ENCODE data around the gene DRG1. TPM values are rescaled to one million over a fixed set of nuclear protein-coding genes. Genes with fewer than 3 reads are reported as not detected.
"Not testable (repeated sequence)": the region's sequence is repeated elsewhere in the genome, so short reads cannot be mapped to it uniquely, and the experiment has no call there.

The DRG1 gene
- total RNA-seq, 1 donor, result 92.8 TPM

GRCh38 chr22:31474743-31475142, 75.3 kb downstream of the DRG1 start:
- H3K4me3 ChIP-seq (ENCODE audit: low read depth, low read length), result no peak overlapping the region
- DNase-seq (ENCODE audit: low read depth), result peak; percentile 67
- TF ChIP-seq, protein P1, sequence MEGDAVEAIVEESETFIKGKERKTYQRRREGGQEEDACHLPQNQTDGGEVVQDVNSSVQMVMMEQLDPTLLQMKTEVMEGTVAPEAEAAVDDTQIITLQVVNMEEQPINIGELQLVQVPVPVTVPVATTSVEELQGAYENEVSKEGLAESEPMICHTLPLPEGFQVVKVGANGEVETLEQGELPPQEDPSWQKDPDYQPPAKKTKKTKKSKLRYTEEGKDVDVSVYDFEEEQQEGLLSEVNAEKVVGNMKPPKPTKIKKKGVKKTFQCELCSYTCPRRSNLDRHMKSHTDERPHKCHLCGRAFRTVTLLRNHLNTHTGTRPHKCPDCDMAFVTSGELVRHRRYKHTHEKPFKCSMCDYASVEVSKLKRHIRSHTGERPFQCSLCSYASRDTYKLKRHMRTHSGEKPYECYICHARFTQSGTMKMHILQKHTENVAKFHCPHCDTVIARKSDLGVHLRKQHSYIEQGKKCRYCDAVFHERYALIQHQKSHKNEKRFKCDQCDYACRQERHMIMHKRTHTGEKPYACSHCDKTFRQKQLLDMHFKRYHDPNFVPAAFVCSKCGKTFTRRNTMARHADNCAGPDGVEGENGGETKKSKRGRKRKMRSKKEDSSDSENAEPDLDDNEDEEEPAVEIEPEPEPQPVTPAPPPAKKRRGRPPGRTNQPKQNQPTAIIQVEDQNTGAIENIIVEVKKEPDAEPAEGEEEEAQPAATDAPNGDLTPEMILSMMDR (IDR thresholded peaks at IDR 0.05; ENCODE audit: insufficient read depth, low read depth, low read length), result no peak

DNA sequence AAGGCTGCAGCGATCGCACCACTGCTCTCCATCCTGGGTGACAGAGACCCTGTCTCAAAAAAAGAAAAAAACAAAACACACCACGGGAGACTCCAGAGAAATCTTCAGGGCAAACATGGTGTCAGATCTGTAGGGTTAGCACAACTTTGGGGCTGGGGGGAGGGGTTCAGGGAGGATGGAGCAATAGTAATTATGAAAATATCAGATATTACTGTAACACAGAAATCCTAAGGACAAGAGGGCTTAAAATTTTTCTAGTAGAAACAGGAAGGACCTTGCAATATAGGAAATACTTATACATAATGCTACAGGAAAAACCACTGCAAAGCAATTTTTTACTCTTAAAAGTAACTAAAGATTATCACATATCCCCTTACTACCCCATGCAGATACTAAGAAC, 76.4 kb downstream of the DRG1 start:
- TF ChIP-seq, protein P1 (IDR thresholded peaks at IDR 0.05; ENCODE audit: insufficient read depth, low read depth, low read length), result no peak
- no peak for DNase-seq (ENCODE audit: low read depth)
- no peak overlapping the region for H3K4me3 ChIP-seq (ENCODE audit: low read depth, low read length)

DNA sequence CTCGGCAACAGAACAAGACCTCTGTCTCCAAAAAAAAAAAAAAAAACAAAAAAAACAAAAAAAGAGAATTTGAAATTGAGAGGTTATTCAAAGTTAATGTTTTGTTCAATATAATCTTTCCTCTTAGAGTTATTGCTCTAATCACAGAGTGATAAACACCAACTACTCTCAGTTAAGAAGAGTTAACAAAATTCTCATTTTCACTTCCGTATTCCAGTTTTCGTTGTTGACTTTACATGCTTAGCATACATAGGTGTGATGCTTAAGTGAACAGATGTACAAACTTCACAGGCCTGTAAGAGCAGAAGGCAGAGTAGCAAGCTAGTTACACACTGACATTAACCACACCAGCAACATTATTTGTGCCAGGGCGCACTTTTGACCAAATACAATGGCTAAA, 77.9 kb downstream of the DRG1 start:
- TF ChIP-seq, protein P1 (IDR thresholded peaks at IDR 0.05; ENCODE audit: insufficient read depth, low read depth, low read length), result no peak
- DNase-seq (ENCODE audit: low read depth), result no peak
- H3K4me3 ChIP-seq (ENCODE audit: low read depth, low read length), result no peak overlapping the region

- H3K4me3 ChIP-seq (ENCODE audit: low read depth, low read length), result no peak overlapping the region
- TF ChIP-seq, protein P1 (IDR thresholded peaks at IDR 0.05; ENCODE audit: insufficient read depth, low read depth, low read length), result no peak
- DNase-seq (ENCODE audit: low read depth), result no peak
Measured at GRCh38 chr22:31481129-31481528, 81.7 kb downstream of the DRG1 start.

GRCh38 chr22:31482470-31482869, 83.1 kb downstream of the DRG1 start:
- not testable (repeated sequence) for DNase-seq (ENCODE audit: low read depth); H3K4me3 ChIP-seq (ENCODE audit: low read depth, low read length)

Small RNA genes within 50 kb of the gene (small RNA-seq; reads per million reads assigned to genes)
- gene RNU6-28P (not detected), gene RNU6-338P (not detected)

Other genes starting within 250 kb of the DRG1 start
- gene RNF185, start 239.4 kb upstream of the DRG1 start, total RNA-seq, result 34.5 and 35.0 TPM in 2 replicates
- gene LIMK2, start 187.3 kb upstream of the DRG1 start, total RNA-seq, result 50.1 and 50.3 TPM in 2 replicates
- gene PIK3IP1, start 107.1 kb upstream of the DRG1 start, total RNA-seq, result 11.2 and 18.0 TPM in 2 replicates
- 15.1 and 19.0 TPM in 2 replicates for gene PATZ1, start 53.3 kb upstream of the DRG1 start, total RNA-seq
- 13.5 and 25.0 TPM in 2 replicates for gene EIF4ENIF1, start 90.2 kb downstream of the DRG1 start, total RNA-seq
- 15.5 and 17.1 TPM in 2 replicates for gene SFI1, start 96.9 kb downstream of the DRG1 start, total RNA-seq